Stomach smooth muscle (tissue), 2 donors: ENCODE results near the gene DCLRE1C.
"Not testable (repeated sequence)": the region's sequence is repeated elsewhere in the genome, so short reads cannot be mapped to it uniquely, and the experiment has no call there.

ENCODE experiments used
- H3K27ac ChIP-seq: one replicate; pipeline ENCODE4 v1.7.0; 2013; ENCODE audit warnings: mild to moderate bottlenecking, low read length, inconsistent platforms
- H3K27me3 ChIP-seq, 2 donors: one replicate each; pipeline ENCODE4 v1.7.0; 2013; ENCODE audit warnings: low read length in 2 of 2; ENCODE audit not compliant: insufficient read depth in 2 of 2, control insufficient read depth in 1 of 2
- H3K36me3 ChIP-seq, 2 donors: one replicate each; pipeline ENCODE4 v1.7.0; 2013; ENCODE audit warnings: low read length in 2 of 2; ENCODE audit not compliant: control insufficient read depth in 2 of 2, insufficient read depth in 2 of 2
- H3K4me1 ChIP-seq: one replicate; pipeline ENCODE4 v1.7.0; 2013; ENCODE audit warnings: low read length; ENCODE audit not compliant: control insufficient read depth, insufficient read depth
- H3K4me3 ChIP-seq, 2 donors: one replicate each; pipeline ENCODE4 v1.7.0; 2013; ENCODE audit warnings: low read length in 2 of 2
- H3K9ac ChIP-seq, 2 donors: one replicate each; pipeline ENCODE4 v1.7.0; 2013; ENCODE audit warnings: low read length in 2 of 2, mild to moderate bottlenecking in 1 of 2
- H3K9me3 ChIP-seq, 2 donors: one replicate each; pipeline ENCODE4 v1.7.0; 2013; ENCODE audit warnings: low read length in 2 of 2; ENCODE audit not compliant: control insufficient read depth in 2 of 2
- donor health status: healthy.
- donor health status: Pancreatic carcinoma.

The DCLRE1C gene

DNA sequence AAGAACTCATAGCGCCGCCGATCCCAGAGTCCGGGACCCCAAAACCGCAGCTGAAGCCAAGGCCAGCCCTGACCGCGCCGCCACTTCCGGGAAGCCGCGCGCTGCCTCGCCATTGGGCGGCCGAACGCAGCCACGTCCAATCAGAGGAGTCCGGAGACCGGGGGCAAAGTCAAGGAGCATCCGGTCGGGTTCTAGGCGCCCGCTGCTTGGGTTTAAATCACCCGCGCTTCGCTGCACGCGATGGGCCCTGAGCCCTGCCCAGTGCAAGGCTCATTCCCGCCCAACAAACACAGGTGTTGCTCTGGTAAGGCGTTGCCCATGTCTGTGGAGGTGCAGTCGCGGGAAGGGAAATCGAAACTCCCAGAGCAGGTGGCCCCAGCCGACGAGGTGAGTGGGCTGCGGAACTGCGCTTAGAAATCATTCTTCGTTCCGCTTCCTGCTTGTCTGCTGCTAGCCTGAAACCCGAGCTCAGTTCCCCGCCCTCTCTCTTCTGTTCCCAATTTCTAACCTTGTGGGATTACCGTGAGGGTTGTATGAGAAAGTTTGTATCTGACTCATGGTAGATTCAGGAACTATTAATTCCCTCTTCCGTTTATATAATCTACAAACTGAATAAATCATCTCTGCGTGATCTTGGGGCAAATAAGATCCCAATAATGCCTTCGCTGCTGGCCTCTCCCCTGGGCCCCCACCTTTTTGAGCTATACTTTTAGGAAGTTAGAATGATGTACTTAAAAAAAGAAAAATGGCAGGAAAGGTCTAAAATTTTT is at the start of gene DCLRE1C:
DCLRE1C (minus strand) TSS at position 96 of the 770 bp plus-strand sequence; CDS start at position 10, 86 bp downstream.
- H3K4me3 ChIP-seq, result peak within 1 kb of the TSS; percentile 94 to 97
- H3K36me3 ChIP-seq, result no peaks in the 10 kb centered on the region
- H3K27me3 ChIP-seq, result no peaks in the 10 kb centered on the region
- H3K9ac ChIP-seq, result peak within 1 kb of the TSS; percentile 78 to 79
- no peaks in the 10 kb centered on the region for H3K9me3 ChIP-seq
- peak within 1 kb of the TSS; percentile 75 for H3K27ac ChIP-seq
- H3K4me1 ChIP-seq, result peaks cover 11% of the 10 kb centered on the region

DNA sequence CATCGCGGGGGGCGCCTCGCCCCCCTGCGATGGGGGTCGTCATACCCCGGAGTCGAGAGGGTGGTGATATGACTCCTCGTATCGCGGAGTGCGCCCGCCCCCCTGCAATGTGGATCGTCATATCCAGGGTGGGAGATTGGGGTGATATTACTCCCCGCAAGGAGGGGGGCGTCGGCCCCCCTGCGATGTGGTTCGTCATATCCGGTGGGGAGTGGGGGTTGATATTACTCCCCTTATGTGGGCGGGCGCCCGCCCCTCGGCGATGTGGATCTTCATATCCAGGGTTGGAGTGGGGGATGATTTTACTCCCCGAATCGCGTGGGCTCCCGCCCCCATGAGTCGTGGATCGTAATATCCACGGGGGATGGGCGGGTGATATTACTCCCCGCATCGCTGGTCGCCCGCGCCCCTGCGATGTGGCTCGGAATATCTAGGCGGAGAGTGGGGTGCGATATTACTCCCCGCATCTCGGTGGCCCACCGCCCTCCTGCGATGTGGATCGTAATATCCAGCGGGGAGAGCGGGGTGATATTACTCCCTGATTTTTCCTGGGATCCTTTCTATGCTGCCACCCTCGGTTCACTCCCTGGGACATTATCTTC is 42.2 kb upstream of the DCLRE1C start:
- H3K9ac ChIP-seq, result no peak overlapping the region
- no peaks in the 10 kb centered on the region for H3K36me3 ChIP-seq
- no peak overlapping the region for H3K27ac ChIP-seq
- H3K27me3 ChIP-seq, result no peaks in the 10 kb centered on the region
- no peaks in the 10 kb centered on the region for H3K9me3 ChIP-seq
- H3K4me3 ChIP-seq, result peak overlapping the region in 1 of 2 donors; percentile 22
- no peaks in the 10 kb centered on the region for H3K4me1 ChIP-seq

- not testable (repeated sequence) for H3K9me3 ChIP-seq, H3K36me3 ChIP-seq
These were observed 39.9 kb upstream of the DCLRE1C start for GRCh38 chr10:14993500-14994455.

DNA sequence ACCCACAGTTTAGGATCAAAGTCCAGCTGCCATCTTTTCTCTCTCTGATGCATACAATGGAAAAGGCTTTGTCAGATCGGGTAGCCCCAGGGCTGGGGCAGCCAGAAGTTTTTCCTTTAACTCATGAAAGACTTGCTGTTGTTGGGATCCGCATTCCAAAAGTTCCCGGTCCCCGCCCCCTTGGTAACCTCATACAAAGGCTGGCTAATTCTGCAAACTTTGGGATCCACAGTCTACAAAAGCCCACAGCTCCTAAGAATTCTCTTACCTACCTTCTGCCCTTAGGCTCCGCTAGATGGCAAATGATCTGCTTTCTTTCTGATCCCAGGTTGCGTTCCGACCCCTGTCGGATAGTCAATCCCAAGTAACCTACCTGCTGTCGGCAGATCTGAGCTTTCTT is 38.4 kb upstream of the DCLRE1C start:
- not testable (repeated sequence) for H3K27me3 ChIP-seq, H3K27ac ChIP-seq, H3K9me3 ChIP-seq, H3K4me1 ChIP-seq, H3K4me3 ChIP-seq, H3K9ac ChIP-seq, H3K36me3 ChIP-seq

More at GRCh38 chr10:14993500-14994455, 39.9 kb upstream of the DCLRE1C start:
- H3K27ac ChIP-seq, H3K4me1 ChIP-seq, H3K9ac ChIP-seq, H3K27me3 ChIP-seq, H3K4me3 ChIP-seq: not testable (repeated sequence)

DNA sequence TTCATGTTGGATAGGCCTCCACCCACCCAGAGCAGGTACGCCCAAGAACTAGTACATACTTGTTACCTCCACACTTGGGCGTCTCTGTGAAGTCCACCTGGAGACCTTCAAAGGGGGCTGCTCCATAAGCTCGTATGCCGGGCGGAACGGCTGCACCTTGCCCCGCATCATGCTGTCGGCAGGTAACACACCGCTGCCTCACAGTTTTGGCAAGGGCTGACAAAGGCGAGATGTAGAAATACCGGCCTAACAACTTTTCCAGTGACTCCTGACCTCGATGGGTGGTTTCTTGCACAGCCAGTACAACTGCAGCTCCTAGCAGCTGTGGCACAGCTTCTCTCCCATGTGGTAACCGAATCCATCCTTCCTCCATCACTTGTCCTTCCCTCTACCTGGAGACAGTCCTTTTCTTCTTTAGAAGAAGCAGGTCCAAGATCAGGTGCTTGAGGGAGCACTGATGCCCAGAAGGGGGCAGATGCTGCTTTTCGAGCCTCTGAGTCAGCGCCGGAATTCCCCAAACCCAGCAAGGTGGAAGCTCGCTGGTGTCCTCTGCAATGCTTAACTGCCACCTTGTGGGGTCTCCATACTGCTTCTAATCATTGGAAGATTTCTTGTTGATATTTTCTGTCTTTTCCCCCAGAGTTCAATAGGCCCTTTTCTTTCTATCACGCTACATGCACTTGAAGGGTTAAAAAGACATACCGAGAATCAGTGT is 37.3 kb upstream of the DCLRE1C start:
- not testable (repeated sequence) for H3K4me3 ChIP-seq, H3K27ac ChIP-seq, H3K36me3 ChIP-seq, H3K9ac ChIP-seq, H3K4me1 ChIP-seq, H3K9me3 ChIP-seq, H3K27me3 ChIP-seq

- not testable (repeated sequence) for H3K4me3 ChIP-seq, H3K36me3 ChIP-seq, H3K9me3 ChIP-seq, H3K4me1 ChIP-seq, H3K27ac ChIP-seq, H3K27me3 ChIP-seq, H3K9ac ChIP-seq
These were observed 35.7 kb upstream of the DCLRE1C start for GRCh38 chr10:14989552-14989951.

- no peaks in the 10 kb centered on the region for H3K9me3 ChIP-seq
- H3K9ac ChIP-seq, result no peak overlapping the region
- no peak overlapping the region for H3K27ac ChIP-seq
- no peaks in the 10 kb centered on the region for H3K36me3 ChIP-seq
- no peaks in the 10 kb centered on the region for H3K4me1 ChIP-seq
- H3K4me3 ChIP-seq, result no peak overlapping the region
- no peaks in the 10 kb centered on the region for H3K27me3 ChIP-seq
These were observed 28.8 kb upstream of the DCLRE1C start for GRCh38 chr10:14982744-14983143.

DNA sequence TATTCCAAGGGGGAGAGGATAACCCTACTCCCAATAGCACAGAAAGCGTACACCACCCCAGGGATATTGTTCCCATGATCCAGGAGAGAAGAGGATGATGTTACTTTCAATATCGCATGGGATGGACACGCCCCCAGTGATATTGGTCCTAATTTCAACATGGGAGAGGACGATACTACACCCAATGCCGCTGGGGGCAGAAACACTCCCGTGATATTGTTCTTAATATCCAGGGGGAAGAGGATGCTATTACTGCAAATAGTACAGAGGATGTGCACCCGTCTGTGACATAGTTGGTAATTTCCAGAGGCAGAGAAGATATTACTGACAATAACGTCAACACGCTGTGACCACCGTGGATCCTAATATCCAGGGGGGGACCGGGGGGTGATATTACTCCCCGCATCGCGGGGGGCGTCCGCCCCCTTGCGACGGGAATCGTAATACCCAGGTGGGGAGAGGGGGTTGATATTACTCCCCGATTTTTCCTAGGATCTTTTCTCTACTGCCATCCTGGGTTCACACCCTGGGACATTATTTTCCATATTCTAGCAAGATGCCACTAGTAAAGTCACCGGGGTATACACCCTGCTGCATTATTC is 21.9 kb upstream of the DCLRE1C start:
- Histone ChIP-seq H3K27ac (no peak overlapping the region), H3K9me3 (no peaks in the 10 kb centered on the region), H3K4me3 (no peak overlapping the region), H3K4me1 (no peaks in the 10 kb centered on the region), H3K36me3 (no peaks in the 10 kb centered on the region), H3K27me3 (peaks cover 2 to 6% of the 10 kb centered on the region in 2 donors), H3K9ac (no peak overlapping the region)

DNA sequence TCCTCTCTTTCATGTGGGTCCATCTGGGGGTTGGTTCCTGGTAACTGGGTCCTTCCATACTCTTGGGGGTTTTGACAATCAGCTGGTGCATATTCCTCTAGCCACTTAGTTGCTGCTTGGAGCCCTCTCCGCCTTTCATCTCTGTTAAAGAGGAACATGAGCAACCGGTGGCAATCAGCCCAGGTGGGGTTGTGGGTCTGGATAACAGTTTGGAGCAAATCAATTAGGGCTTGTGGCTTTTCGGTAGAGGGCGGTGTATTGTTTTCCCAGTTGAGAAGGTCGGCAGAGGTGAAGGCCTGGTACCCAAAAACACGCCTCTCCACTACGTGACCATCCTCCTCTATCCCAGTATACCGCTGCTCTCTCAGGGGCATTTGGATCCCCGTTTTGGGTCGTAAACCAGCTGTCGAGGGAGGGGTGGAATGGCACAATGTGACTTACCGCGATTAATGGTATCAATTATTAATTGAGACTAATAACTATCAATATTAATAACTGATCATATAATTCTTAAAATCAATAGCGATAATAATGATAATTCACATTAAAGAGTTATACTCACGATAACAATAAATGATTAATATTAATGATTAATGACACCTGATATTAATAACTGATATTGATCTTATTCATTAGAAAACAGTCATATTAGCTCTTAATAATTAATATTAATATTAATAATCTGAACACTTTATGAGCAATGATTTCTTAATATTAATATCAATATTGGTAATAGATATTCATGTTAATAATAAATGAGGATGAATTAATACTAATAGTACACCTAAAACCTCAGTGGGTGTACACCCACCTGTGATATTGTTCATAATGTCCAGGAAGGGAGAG is 20.5 kb upstream of the DCLRE1C start:
- not testable (repeated sequence) for H3K36me3 ChIP-seq, H3K27me3 ChIP-seq, H3K27ac ChIP-seq, H3K4me3 ChIP-seq, H3K9me3 ChIP-seq, H3K4me1 ChIP-seq, H3K9ac ChIP-seq
